Measurements from ENCODE around the gene GLIS1. TPM values are rescaled to one million over a fixed set of nuclear protein-coding genes. Genes with fewer than 3 reads are reported as not detected.
"Not testable (repeated sequence)": the region's sequence is repeated elsewhere in the genome, so short reads cannot be mapped to it uniquely, and the experiment has no call there.

Gene GLIS1
- total RNA-seq, 1 experiment from 2014 or later = 1.0 TPM

DNA sequence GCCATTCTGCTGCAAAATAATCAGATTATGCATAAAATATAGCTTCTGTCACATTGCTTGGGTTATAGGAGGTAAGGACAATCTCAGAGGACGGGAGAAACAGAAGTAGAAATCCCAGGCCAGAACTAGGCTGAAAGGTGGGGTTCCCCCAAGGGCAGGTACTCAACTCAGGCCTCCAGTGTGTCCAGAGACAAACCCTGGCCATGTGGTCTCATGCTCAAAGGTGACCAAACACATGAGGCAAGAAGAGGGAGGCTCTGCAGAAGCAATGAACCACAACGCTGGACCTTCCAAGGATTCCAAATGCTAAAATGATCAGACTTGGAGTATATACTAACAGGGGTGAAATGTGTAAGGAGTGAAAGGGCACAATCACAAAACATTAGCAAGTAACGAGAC is 176.0 kb downstream of the GLIS1 start:
- no peak for DNase-seq (ENCODE audit: low spot score)

DNA sequence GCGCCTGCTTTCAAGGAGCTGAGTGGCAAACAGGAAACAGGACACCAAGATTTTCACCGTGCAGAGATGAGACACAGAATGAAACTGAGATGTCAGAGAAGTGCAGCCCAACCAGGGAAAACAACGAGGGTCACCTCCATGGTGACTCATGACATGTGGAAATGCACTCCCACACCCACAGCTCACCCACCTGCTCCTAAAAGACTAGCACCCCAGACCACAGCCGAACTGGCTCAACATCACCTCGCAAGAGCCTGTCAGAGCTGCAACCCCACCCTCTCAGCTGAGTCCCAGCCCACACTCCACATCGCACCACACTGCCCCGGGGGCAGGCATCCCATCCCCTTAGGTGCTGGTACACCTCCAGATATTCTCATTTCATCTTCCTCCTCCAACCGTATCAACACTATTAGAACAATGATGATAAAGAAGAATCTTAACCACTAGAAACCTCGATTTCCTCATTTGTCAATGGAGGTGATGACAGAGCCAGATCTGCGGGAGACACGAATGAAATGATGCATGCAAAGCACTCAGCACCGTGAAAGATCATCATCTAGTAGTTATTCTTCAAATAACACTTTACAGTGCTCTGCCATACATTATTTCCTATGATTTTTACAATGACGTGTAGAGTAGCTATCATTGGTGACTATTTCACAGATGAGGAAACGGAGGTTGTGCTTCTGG is 176.5 kb downstream of the GLIS1 start:
- DNase-seq (ENCODE audit: low spot score) = no peak

GRCh38 chr1:53561503-53562105 is 177.4 kb downstream of the GLIS1 start:
- no peak for DNase-seq (ENCODE audit: low spot score)

DNA sequence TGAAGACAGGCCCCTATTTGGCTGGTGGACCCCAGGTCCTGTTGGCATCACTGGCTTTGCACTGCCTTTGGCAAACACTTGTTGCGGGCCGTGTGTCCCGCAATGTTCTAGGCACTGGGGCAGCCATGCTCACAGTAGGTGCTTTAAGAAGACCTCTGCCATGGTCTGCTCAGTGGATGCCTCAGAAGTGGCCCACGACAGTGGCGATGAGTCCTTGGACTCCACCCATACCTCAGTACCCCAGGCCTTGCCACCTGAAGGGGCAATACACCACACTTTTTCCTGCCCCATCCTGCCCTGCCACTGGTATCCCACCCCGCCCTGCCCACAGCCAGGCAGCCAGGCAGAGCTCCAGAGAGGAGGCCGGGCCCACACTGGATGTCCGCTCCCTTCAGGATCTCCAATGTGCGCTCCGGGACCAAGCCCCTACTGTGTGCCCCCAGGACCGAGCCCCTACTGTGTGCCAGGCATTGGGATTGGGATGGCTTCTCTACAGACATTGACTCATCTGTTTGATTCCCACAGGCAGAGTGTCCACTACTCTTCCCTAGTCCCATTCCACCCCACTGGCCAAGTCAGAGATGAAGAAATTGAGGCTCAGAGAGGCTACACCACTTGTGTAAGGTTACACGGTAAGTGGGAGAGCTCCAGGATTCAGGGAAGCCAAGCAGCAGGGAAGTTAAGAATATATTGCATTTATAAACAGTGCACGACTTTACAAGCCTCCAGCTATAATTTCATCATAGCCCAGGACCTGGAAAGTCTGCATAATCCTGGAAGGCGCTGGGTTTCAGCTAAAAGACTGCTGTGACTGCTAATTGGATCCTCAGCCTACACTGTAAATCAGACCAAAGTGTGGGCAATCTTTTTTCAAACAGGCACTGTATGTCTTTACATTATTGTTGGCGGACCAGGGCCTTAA is 178.1 kb downstream of the GLIS1 start:
- DNase-seq (ENCODE audit: low spot score) = peak; percentile 61

- no peak for DNase-seq (ENCODE audit: low spot score)
These were observed 178.9 kb downstream of the GLIS1 start for GRCh38 chr1:53559854-53560580.

DNA sequence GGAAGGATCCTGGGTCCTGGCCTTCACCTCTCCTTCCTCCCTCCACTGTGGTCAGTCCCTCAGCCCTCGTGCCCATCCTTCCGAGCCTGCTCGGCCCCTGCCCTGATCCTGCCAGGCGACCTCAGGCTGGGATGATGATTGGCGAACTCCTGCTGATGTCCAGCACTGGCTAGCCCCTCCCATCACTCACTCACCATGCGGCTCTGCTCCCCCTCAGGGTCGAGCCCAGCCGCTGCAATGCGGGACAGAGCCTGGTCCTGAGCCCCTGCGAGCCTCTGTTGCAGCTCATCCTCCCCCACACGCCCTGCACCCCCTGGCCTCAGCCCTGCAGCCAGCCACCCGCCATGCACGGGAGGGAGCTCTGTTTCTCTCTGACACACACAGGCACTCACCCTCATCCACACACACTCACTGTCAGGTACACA is 179.6 kb downstream of the GLIS1 start:
- no peak for DNase-seq (ENCODE audit: low spot score)

- no peak for DNase-seq (ENCODE audit: low spot score)
These were observed 180.1 kb downstream of the GLIS1 start for GRCh38 chr1:53558739-53559315.

GRCh38 chr1:53557830-53558738 is 180.9 kb downstream of the GLIS1 start:
- no peak for DNase-seq (ENCODE audit: low spot score)

GRCh38 chr1:53557369-53557768 is 181.6 kb downstream of the GLIS1 start:
- no peak for DNase-seq (ENCODE audit: low spot score)

DNA sequence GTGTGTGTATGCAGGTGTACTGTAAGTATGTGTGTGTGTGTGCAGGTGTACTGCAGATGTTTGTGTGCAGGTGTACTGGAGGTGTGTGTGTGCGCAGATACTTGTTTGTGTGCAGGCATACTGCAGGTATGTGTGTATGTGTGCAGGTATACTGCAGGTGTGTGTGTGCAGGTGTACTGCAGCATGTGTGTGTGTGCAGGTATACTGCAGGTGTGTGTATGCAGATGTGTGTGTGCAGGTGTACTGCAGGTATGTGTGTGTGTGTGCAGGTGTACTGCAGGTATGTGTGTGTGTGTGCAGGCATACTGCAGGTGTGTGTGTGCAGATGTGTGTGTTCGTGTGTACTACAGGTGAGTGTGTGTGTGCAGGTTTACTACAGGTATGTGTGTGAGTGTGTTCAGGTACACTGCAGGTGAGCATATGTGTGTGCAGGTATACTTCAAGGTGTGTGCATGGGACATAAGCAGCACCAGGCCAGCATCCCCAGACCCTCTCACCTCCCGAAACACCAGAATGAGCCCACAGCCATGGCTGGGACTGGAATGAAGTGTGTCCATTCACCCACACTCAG is 182.2 kb downstream of the GLIS1 start:
- DNase-seq (ENCODE audit: low spot score) = no peak

- DNase-seq (ENCODE audit: low spot score) = not testable (repeated sequence)
These were observed 183.2 kb downstream of the GLIS1 start for GRCh38 chr1:53555620-53556326.

DNA sequence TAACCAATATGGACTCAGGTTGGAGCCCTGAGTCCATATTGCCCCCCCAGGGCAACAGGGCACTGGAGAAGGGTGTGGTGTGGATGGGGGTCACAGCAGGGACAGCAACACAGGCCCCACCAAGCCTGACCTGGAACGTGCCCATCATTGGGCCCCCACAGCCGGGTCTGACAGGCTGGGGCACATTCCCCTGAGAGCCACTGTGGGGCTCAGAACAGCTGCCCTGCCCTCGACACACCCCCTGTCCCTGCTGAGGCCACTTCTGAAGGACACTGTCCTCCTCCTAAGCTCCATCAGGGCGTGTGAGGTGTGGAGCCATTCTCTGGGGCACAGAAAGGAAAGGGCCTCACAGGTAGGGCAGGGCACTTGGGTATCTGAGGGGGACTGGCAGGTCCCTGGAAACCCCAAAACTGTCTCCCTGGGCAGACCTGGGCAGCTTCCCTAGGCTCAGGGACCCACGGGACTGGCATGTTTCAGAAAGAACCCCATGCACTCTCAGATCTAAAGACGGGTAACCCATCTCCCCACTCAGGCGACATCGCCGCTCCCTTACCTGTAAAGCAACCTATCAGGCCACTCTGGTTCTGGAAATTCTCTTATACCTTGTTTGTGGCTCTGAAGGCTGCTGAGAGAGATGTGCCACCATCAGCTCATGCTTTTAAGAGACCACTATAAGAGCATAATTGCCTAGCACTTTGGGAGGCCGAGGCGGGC is 184.2 kb downstream of the GLIS1 start:
- DNase-seq (ENCODE audit: low spot score) = no peak

DNA sequence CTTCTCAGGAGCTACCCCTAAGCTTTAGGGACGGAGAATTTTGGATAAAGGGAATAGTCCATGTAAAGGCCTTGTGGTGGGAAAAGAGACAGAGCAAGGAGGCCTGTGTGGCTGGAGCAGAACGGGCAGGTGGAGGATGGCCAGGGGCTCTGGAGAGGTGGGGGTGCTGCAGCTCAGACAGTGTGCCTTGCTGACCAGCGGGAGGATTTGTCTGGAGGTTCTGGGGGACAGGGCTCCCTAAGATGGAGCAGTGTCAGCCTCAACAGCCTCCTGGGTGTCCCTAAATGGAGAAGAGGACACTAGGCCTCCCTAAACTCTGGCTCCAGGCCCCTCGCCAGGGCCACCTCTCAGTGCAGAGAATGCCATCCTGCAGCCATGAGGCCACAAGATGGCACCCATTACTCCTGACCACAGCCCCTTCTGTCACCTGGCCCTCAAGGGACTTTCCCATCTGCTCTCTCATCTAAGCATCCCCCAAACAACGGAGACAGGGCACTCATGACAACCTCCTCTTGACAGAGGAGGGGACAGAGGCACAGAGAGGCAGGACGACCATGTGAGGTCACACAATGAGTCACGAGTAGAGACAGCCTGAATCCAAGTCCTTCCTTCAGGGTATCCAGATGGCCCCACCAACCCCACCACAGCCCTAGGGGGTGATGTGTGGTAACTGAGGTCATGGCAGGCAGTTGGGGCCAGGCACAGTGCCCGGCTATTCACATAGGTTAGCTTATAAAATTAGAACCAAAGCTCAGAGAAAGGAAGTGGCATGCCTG is 185.0 kb downstream of the GLIS1 start:
- no peak for DNase-seq (ENCODE audit: low spot score)

DNA sequence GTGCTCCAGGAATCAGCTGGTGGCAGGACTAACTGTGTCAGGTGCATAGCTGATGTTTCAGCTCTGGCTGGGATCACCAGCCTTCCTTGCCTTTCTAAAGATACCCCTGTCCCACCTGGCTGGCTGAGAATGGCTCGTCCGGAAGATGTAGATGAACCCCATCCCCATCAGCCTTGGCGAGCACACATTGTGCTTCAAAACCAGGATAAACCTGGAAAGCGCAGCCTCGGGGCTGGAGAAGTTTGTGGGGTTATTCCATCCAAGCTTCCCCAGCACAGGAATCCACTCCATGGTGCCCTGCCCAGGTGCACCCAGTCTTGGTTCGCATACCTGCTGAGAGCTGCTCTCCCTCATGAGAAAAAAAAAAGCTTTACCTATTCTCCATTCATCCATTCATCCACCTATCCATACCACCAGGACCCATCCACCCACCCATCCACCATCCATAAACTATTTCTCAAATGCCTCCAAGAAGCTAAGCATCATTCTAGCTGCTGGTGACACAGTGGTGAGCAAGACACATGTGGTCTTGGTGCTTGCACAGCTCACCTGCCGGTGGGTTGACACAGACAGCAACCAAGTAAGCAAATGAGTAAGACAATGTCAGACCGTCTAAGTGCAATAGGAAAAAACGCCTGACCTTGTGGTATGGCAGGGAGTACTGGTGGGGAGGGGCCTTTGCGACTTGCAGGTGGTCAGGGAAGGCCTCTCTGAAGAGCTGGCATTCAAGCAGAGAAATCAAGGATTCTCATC is 185.8 kb downstream of the GLIS1 start:
- DNase-seq (ENCODE audit: low spot score) = no peak

DNA sequence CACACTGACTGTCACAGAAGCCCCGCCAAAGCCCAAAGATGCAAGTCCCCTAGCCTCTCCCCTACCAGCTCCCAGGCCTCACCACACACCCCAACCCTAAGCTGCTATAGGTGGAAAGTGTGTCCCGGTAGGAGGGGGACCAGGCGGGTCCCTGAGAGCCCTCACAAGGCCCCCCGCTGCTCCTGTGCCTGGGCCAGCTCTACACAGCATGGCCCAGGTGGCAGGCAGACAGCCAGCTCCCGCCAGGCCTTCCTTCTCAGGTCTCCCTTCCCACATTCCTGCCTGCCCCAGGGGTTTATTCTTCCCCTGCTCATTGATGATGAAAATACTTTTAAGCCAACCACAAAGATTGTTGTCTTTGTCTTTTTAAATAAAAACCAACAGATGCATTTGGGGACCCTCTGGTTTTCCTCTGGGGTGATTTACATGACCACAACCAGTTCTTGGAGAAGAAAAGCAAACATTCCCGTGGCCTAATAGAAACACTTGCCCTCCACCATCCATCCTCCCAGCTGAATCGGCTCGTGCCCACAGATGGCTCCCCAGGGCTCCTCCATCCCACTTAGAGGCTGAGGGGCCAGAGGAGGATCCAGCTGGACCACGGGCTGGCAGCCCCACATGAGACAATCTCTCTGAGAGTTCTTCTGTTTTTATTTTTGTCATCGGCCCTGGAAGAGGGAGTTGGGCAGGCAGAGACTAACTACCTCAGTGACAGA is 186.7 kb downstream of the GLIS1 start:
- DNase-seq (ENCODE audit: low spot score) = peak; percentile 88

DNA sequence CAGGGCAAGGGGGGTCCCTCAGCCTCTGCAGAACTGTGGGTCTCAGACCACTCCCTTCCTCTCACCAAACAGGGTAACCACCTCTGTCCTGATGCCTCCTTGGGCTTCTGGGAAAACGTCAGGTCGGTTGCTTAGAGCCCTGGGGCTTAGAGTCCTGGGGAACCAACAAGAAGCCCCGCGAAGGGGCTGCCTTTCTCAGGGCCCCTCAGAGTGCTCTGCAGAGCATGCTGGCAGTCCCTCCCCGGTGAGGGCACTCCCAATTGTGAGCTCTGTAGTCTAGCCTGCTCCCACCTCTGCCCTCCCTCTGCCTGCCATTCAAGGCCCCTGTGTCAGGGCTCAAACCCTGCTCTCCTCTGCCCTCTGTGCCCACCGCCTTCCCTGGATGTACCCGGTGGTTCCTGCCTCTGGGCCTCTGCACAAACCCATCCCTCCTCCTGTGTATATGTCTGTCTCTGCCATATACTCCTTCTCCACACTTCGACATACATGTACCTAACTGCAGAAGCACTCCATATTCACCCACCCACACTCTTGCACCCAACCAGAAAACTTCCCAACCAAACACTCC is 187.5 kb downstream of the GLIS1 start:
- no peak for DNase-seq (ENCODE audit: low spot score)

Data from H4 (cell line).